ENCODE results near the gene KRTAP15-1.

- TF ChIP-seq, protein P1, sequence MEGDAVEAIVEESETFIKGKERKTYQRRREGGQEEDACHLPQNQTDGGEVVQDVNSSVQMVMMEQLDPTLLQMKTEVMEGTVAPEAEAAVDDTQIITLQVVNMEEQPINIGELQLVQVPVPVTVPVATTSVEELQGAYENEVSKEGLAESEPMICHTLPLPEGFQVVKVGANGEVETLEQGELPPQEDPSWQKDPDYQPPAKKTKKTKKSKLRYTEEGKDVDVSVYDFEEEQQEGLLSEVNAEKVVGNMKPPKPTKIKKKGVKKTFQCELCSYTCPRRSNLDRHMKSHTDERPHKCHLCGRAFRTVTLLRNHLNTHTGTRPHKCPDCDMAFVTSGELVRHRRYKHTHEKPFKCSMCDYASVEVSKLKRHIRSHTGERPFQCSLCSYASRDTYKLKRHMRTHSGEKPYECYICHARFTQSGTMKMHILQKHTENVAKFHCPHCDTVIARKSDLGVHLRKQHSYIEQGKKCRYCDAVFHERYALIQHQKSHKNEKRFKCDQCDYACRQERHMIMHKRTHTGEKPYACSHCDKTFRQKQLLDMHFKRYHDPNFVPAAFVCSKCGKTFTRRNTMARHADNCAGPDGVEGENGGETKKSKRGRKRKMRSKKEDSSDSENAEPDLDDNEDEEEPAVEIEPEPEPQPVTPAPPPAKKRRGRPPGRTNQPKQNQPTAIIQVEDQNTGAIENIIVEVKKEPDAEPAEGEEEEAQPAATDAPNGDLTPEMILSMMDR (IDR thresholded peaks at IDR 0.05), result no peak
- no peak for TF ChIP-seq POLR2A (IDR thresholded peaks at IDR 0.05)
- TF ChIP-seq EP300 (IDR thresholded peaks at IDR 0.05), result no peak
- no peak for TF ChIP-seq POLR2AphosphoS5 (IDR thresholded peaks at IDR 0.05)
Observed at GRCh38 chr21:30447056-30447455, 7.0 kb downstream of the KRTAP15-1 start.
